Measurements from ENCODE around the gene CUL9.
A peak's percentile ranks its signal among the peaks of the same experiment; 100 is the strongest.

CUL9 gene

DNA sequence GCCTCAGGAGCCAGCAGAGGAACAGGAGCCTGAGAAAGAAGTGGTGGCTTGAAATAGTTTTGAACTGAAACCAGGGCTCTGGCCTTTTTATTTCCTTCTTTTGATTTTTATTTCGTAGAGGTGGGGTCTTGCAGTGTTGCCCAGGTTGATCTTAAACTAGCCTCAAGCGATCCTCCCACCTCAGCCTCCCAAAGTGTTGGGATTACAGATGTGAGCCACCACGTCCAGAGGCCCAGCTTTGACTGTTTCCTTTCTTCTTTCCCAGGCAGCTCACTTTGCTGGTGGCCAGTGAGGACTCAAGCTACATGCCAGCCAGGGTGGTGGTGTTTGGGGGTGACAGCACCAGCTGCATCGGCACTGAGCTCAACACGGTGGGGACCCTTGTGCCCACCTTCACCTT lies 20.5 kb downstream of the CUL9 start:
- no peak for DNase-seq

GRCh38 chr6:43203029-43203717 lies 21.2 kb downstream of the CUL9 start:
- no peak for DNase-seq

DNA sequence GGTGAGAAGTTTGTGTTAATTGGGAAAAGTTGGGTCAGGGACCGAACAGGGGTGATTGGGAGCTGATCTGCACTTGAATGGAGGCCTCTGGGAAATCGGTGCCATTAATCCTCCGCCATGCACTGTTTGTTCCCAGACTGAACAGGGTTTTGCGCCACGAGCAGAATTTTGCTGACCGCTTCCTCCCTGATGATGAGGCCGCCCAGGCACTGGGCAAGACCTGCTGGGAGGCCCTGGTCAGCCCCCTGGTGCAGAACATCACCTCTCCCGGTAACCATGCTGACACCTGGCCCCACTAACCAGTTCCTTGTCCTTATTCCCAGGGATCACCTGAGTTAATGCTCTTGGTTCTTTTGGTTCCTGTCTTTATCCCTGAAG lies 21.7 kb downstream of the CUL9 start:
- DNase-seq: no peak

DNA sequence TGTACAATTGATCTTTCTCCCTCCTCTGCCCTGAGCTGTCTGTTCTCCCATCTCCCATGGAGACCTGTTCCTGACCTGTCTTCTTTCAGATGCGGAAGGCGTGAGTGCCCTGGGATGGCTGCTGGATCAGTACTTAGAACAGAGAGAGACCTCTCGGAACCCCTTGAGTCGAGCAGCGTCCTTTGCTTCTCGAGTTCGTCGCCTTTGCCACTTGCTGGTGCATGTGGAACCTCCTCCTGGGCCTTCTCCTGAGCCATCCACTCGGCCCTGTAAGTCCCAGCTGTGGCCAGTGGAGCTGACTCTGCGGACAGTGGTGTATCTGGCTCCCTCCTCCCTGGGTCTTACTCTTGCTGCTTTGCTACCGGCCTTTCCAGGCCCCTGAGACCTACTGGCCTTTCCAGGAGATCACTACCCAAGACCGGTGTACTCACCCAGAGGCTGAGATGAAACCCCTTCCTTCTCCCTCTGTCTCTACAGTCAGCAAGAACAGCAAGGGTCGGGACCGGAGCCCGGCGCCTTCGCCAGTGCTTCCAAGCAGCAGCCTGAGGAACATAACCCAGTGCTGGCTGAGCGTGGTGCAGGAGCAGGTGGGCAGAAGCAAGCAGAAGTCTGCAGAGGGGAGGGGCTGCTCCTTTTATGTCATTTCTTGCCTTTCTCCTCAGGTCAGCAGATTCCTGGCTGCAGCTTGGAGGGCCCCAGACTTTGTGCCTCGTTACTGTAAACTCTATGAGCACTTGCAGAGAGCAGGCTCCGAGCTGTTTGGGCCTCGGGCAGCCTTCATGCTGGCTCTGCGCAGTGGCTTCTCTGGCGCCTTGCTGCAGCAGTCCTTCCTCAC lies 22.5 kb downstream of the CUL9 start:
- DNase-seq: no peak

DNA sequence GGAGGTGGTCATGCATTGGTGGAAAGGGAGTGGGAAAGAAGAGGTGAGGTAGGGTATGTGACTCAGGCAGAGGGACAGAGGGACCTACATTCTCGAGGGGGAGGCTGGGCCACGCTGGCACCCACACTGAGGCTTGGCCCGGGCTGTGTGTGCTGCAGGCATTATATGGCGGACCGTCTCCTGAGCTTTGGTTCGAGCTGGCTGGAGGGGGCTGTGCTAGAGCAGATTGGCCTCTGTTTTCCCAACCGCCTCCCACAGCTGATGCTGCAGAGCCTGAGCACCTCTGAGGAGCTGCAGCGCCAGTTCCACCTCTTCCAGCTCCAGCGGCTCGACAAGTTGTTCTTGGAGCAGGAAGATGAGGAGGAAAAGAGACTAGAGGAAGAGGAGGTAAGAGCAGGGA lies 23.9 kb downstream of the CUL9 start:
- no peak for DNase-seq

DNA sequence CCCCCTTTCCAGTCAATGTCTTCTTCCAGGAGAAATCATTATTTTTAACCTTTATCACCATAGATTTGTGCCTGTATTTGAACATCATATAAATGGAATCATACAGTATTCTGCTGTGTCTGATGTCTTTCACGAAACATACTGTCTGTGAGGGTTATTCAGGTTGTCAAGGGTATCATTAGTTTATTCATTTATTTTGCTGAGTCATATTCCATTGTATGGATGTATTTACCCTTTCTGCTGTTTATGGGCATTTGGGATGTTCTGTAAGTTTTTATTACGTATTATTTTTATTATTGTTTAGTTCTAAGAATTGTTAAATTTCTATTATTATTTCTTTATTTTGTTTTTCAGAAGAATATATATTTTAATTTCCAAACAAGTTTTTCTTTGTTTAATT lies 25.3 kb downstream of the CUL9 start:
- DNase-seq: no peak

GRCh38 chr6:43211955-43212354 lies 30.0 kb downstream of the CUL9 start:
- no peak for DNase-seq

DNA sequence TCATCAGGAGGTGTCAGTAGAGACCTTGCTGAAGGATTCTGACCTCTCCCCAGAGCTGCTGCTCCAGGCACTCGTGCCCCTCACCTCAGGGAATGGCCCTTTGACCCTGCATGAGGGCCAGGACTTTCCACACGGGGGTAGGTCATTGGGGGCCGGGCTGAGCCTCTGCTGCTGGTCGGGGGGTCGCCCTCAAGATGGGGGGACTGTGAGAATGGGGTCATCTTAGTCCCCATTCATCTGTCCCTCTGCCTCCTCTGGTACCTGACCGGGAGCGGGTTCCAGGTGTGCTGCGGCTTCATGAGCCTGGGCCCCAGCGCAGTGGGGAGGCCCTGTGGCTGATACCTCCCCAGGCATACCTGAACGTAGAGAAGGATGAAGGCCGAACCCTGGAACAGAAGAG lies 31.4 kb downstream of the CUL9 start:
- DNase-seq: no peak

- no peak for DNase-seq
These were observed 33.1 kb downstream of the CUL9 start for GRCh38 chr6:43215066-43215465.

GRCh38 chr6:43216200-43216599 lies 34.2 kb downstream of the CUL9 start:
- no peak for DNase-seq

DNA sequence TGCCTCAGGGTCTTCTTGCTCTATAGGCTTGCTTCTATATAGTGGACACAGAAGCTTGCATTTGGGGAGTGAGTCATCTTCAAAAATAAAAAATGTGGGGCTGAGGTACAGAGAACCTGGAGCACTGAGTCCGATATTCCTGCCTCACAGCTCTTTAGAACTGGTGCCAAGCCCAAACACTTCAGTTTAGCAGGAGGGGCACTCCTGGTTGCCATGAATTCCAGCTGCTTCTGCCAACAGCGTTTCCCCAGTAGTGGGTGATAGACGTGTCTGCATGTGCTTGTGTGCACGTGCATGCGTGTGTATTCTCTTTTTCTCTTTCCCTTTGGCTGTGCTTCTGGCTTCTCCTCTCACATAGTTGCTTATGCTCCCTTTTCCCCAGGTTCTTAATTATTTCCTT lies 35.4 kb downstream of the CUL9 start:
- no peak for DNase-seq

DNA sequence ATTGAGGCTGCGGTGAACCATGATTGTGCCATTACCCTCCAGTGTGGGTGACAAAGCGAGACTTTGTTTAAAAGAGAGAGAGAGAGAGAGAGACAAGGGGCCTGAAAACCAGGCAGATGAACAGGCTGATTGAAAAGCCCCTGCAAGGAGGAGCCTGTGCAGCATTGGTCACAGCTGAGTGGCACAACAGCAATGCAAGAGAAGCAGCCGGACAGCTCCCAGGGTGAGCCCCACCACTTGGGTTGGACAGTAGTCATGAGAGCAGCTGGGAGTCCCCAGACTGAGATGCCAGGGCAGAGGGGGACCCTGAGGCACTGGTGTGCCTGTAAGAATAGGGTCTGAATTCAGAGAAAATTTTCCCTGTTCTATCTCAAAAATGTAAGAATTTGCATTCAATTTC lies 37.1 kb downstream of the CUL9 start:
- DNase-seq: no peak

GRCh38 chr6:43219814-43220213 lies 37.8 kb downstream of the CUL9 start:
- DNase-seq: no peak

DNA sequence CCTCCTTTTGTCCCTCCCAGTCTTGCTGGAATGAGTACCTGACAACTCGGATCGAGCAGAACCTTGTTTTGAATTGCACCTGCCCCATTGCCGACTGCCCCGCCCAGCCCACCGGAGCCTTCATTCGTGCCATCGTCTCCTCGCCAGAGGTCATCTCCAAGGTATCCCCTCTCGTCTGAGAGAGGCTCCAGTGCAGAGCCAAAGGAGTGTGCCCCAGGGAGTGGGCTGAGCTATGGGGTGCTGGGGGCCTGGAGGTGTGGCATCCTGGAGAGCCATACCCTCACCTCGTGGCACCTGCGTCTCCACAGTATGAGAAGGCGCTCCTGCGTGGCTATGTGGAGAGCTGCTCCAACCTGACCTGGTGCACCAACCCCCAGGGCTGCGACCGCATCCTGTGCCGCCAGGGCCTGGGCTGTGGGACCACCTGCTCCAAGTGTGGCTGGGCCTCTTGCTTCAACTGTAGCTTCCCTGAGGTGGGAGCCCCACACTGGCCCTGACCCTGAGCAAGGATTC lies 38.5 kb downstream of the CUL9 start:
- DNase-seq: no peak

GRCh38 chr6:43221046-43221972 lies 39.3 kb downstream of the CUL9 start:
- DNase-seq: no peak

GRCh38 chr6:43222418-43223059 lies 40.5 kb downstream of the CUL9 start:
- no peak for DNase-seq

GRCh38 chr6:43223175-43223574 lies 41.2 kb downstream of the CUL9 start:
- no peak for DNase-seq

DNA sequence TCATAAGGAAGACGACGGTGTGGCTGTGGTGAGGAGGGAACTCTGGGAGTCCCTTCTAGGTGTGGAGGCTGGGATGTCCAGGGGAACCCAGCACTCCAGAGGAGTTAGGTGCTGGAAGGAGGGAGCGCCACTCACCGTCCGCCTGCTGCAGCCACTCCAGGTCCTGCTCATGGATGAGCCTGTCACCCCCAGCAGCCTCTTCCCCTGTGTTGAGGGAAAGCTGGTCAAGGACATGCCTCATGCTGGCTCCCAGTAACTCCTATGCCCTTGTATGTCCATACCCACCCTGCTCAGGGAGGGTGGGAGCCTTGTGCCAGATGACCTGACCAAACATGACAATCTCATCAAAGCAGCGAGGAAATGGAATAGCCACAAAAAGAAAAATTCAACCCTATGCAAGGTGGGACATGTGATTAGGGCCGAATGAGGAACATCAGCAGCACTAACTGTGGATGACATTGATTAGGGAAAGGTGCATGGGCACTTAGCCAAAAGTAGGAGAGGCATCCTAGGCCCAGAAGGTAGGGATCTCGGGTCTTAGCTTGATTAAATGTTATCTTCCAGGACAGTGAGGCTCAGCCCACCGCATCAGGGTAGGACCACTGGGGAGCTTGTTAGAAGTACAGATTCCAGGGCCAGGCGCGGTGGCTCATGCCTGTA lies 44.3 kb downstream of the CUL9 start:
- DNase-seq: no peak

GRCh38 chr6:43228951-43229802 lies 47.2 kb downstream of the CUL9 start, which contains the start of gene DNPH1:
DNPH1 (minus strand) TSS chr6:43229481; CDS start chr6:43229456, 25 bp downstream.
- DNase-seq: peak; percentile 78

DNA sequence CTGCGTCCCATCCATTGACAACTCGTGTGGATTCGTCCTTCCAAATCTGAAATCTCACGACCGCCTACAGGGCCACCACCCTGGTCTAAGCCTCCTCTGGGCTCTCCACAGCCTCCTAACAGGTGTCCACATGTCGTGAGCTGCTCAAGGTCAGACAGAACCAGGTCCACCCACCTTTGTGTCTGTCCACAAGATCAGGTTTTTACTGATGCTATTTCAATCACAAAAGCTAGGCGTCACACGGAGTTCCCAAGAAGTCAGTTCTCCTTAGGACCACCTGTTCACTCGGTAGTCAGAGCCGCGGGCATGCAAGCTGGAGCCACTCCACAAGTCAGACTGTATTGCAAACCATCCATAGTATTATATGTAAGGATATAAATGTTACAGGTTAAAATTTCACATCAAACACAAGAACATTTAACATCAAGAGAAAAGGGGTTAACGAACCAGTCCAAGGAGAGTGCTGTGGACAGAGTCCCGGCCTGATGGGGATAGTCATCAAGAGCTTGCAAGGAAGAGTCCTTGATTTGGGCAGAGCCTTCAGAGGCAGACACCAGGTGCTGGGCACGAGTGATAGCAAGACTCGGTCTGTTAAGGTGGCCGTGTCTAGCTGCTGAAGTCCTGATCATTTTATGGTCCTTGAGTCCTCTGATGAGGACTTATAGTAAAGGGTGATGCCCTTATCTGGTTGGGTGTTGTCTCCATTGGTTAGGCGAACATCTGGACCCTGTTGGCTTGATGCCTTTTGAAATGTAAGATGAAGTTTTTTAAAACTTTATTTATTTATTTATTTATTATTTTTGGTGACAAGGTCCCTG lies 48.0 kb downstream of the CUL9 start:
- DNase-seq: no peak
